Activated effector memory CD4-positive, alpha-beta T cell treated with Interleukin-2 at 50 U/mL for 16 hours (primary cell): ENCODE data around the gene PFDN1.

Experiments
- DNase-seq: peaks from one replicate; pipeline ENCODE4 v3.0.0-alpha.2; 2020

Gene PFDN1

GRCh38 chr5:140258016-140258415 is 44.9 kb downstream of the PFDN1 start:
- DNase-seq = no peak

DNA sequence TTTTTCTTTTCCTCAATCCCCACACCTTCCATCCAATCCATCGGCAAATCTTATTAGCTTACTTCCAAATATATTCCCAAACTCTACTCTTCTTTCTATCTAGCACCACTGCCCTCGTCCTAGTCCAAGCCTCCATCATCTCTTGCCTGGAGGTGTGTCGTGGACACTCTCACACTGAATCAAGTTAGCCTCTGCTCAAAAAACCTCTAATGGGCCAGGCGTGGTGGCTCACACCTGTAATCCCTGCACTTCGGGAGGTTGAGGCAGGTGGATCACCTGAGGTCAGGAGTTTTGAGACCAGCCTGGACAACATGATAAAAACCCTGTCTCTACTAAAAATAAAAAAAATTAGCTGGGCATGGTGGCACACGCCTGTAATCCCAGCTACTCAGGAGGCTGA is 46.2 kb downstream of the PFDN1 start:
- DNase-seq = no peak

- no peak for DNase-seq
Observed at GRCh38 chr5:140255460-140256157, 47.3 kb downstream of the PFDN1 start.

DNA sequence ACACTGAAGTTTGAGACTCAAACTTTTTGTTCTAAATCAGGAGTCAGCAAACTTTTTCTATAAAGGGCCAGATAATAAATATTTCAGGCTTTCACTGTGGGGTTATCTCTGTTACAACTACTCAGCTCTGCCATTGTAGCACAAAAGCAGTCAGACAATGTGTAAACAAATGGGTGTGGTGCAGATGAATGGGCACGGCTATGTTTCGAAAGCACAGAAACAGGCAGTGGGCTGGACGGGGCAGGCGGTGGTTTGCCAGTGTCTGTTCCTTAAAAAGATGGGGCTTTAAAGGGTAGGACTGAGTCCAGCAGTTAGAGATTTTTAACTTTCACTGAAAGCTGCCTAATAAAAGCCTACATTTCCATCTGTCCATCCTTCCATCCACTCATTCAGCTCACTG is 48.9 kb downstream of the PFDN1 start:
- no peak for DNase-seq

DNA sequence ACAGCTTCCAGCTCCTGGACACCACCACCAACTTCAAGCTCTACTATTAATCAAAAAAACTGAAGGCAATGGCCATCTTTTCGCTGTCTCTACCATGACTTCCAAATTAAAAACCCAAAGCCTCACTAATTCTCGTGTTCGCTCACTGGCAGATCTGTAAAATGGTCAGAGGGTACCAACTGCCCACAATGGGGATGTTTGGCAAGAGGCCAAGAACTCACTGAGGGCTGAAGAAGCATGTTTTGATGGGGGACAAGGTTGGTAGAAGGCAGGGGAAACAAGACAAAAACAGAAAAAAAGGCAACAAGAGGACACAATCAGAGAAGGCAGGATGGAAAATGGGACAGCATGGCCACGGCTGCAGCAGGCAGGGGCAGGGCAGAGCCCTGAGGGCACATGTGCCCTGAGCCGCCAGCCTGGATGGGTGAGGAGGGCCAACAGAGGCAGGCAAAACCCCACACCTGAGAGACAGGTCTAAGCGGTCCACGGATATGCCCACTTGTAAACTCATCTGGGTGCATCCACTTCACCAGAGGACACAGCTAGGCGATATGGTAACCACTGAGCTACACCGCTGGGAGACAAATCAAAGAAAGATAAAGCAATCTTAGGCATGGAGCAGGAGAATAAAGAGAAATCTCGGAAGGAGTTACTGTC is 50.3 kb downstream of the PFDN1 start:
- no peak for DNase-seq

DNA sequence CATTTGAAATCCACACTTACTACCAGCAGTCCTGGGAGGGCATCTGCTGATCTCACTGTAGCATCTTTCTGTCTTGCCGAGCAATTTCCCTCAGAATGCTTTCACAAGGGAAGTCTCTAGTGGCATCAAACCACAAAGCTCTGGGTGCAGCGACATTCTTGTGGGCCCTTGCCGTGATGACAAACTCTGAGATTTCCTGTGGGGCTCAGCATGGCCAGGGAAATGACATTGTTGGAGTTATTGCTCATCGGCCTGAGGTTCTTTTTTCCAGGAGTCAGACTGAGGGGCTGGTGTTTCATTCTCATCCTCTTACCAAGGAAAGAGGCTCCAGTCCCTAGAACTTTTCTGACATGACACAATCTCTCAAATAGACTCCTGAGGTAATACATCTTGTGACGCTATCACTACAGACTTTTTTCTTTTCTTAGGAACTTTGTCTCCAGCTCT is 51.4 kb downstream of the PFDN1 start:
- DNase-seq = peak; percentile 53

- no peak for DNase-seq
Observed at GRCh38 chr5:140250386-140250785, 52.5 kb downstream of the PFDN1 start.

GRCh38 chr5:140249536-140249935 is 53.4 kb downstream of the PFDN1 start:
- DNase-seq = no peak

- DNase-seq = no peak
Observed at GRCh38 chr5:140248414-140248813, 54.5 kb downstream of the PFDN1 start.

DNA sequence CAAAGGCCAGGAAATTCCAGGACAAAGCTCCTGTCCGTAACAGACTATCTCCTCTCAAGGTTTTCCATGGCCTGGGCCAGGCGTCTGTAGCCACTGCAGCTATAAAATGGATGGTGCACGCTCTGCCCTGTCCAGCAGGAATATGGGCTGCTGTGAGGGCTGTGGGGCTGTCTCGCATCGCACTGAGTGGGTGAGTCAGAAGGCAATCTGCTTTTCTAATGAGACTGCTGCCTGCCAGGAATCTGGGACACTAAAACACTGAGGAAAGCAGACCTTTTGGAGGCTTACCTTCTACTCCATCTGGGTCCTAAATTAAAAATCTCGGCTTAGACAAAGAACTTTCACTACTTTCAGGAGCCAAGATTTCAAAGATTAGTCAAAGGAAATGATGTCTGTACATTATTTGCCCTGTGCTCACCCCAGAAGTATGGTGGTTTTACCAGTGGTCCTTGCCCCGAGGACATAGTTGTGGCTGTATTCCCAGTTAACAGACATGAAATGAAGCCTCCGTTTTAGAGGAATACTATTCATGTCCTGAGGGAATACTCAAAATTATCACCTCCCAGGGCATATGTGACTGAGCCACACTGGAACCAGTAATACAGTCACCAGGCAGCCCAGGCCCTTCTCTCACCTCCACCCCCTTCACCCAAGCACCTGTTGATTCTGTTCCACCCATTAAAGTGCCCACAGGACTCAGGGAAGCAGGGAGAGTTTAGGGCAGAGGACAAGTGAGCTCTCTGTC is 56.4 kb downstream of the PFDN1 start:
- DNase-seq = no peak

- DNase-seq = no peak
Observed at GRCh38 chr5:140245926-140246325, 57.0 kb downstream of the PFDN1 start.

DNA sequence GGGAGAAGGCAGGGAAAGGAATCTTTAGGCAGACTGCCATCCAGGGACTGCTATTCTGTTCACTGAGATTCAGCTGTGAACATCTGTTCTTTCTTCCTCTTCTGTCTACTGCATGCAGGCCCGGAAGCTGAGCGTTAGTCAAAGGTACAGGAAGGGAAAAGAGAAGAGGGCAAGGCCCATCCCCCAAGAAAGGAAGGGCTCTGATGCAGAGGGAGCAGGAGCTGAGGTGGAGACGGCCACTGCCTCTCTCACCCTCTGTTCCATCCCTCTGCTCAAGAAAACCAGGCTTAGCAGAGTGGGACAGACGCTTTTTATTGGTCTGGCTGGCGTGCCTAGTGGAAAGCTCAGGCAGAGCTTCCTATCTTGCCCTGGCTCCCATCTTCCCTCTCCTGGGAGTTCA is 57.6 kb downstream of the PFDN1 start:
- DNase-seq = no peak

- peak; percentile 67 for DNase-seq
Observed at GRCh38 chr5:140244525-140245025, 58.3 kb downstream of the PFDN1 start.

DNA sequence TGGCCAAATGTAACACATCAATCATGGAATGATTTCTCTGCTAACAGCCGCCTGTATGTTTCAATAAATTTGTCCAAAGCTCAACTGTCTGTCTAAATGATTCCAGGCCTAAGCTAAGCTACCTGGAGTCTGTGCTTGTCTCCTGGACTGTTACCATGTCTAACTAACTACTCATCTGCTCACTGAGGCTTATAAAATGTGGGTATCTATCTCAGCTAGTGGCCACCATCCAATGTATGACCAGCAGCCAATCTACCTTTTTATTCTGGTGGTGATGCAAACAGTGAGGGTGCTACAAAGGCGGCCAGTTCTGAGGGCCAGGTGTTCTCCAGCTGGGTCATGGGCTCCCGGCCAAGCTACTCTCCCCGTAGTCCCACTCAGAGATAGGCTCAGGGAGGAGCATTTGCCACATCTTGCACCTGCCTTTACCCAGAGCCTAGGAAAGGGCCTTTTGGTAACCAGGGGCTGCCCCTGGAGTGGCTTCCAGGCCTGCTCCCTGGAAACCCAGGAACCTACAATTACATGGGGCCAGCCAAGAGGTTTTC is 59.1 kb downstream of the PFDN1 start:
- no peak for DNase-seq

GRCh38 chr5:140242890-140243585 is 59.9 kb downstream of the PFDN1 start:
- no peak for DNase-seq

DNA sequence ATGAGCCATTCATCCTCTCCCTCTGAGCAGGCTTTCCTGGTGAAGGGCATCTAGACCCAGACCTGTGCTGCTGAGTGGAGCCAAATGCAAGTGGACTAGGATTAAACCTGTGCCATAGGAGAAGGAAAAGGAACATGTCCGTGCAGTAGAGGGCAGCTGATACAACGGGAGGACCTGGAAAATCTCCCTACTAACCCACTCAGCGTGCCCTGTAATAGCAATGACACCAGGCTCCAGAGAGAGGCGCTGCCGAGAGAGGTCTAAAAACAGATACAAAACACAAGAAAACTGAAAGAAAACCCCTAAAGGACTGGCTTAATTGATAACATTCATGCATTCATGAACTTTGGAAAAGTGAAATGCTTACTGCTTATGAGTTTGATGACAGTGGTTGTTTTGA is 60.8 kb downstream of the PFDN1 start:
- DNase-seq = no peak

GRCh38 chr5:140240987-140241706 is 61.8 kb downstream of the PFDN1 start:
- no peak for DNase-seq

DNA sequence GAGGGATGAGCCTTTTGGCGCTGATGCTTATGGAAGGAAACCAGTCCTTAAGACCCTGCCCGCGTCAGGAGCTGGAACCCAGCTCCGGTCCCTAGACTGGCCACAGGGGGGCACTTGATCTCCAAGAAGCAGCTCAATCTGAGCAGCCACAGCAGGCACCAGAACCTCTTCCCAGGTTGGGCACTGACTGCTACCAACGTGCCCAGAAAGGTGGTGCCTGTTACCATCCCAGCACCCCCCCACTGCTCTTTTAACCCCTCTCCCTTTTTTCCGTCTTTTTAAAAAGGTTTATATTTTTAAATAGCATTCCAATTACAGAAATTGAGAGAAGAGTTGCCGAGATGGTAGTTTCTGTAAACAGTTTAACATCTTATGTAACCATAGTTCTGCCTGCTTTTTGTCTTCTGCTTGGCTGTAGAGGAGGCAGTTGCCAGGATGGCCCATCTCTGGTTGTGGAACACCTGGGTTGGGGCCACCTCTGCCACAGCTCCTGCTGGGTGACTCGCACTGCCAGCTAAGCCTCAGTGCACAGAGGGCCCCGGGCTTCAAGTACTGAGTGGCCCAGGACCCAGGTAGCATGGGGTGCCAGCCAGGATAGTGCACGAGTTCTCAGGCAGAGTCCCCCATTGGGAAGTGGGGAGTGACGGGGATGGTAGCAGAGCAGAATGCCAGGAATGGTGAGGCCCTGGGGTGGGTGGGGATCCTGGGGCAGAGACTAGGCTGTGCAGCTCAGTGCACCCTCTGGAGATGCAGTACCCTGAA is 62.8 kb downstream of the PFDN1 start:
- peak; percentile 26 for DNase-seq

DNA sequence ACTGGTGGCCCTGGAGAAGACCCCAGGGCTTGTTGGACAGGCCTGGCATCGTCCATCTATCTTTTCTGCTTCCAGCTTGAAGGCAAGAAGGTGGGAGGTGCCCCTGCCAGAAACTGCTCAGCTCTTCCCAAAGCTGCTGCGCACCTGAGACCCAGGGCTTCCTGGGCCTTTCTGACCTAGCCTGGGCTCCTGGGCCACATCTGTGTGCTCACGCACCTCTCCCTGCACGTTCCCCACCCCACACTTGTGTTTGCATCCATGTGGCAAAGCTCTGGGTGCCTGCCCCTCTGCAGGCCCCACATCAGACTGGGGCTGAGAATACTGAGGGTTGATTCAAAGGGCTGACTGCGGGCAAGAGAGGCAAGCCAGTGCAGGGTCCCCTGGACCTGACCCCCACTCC is 63.4 kb downstream of the PFDN1 start:
- DNase-seq = no peak

- DNase-seq = no peak
Observed at GRCh38 chr5:140238756-140239155, 64.1 kb downstream of the PFDN1 start.

GRCh38 chr5:140236891-140237598 is 65.9 kb downstream of the PFDN1 start:
- no peak for DNase-seq
